ENCODE results near the gene BBOX1.

GRCh38 chr11:27130806-27131205, 90.2 kb downstream of the BBOX1 start:
- TF ChIP-seq, protein P1, sequence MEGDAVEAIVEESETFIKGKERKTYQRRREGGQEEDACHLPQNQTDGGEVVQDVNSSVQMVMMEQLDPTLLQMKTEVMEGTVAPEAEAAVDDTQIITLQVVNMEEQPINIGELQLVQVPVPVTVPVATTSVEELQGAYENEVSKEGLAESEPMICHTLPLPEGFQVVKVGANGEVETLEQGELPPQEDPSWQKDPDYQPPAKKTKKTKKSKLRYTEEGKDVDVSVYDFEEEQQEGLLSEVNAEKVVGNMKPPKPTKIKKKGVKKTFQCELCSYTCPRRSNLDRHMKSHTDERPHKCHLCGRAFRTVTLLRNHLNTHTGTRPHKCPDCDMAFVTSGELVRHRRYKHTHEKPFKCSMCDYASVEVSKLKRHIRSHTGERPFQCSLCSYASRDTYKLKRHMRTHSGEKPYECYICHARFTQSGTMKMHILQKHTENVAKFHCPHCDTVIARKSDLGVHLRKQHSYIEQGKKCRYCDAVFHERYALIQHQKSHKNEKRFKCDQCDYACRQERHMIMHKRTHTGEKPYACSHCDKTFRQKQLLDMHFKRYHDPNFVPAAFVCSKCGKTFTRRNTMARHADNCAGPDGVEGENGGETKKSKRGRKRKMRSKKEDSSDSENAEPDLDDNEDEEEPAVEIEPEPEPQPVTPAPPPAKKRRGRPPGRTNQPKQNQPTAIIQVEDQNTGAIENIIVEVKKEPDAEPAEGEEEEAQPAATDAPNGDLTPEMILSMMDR (IDR thresholded peaks at IDR 0.05; ENCODE audit: borderline replicate concordance, extremely low read depth, low read length, poor library complexity, severe bottlenecking): no peak
- TF ChIP-seq EZH2 (IDR thresholded peaks at IDR 0.05; ENCODE audit: borderline replicate concordance, low read depth, low read length, severe bottlenecking): no peak
